Activated T-helper 2 cell treated with anti-CD3 and anti-CD28 coated beads, Interferon-gamma antibody, Interleukin-2, Interleukin-4, amounts not matched to agents 10 μg/mL and 5 μg/mL and 100 μg/mL, durations not matched to agents 14 hours and 24 hours and 36 hours (primary cell): ENCODE data around the gene MAN1A2. TPM values are rescaled to one million over a fixed set of nuclear protein-coding genes. Genes with fewer than 3 reads are reported as not detected.

Experiments used
- DNase-seq: peaks from one replicate; pipeline ENCODE4 v3.0.0; 2021; ENCODE audit warnings: low spot score
- H3K27ac Mint-ChIP-seq: one replicate; pipeline ENCODE4 v1.8.0; 2021; ENCODE audit warnings: mixed read lengths
- H3K27me3 Mint-ChIP-seq: one replicate; pipeline ENCODE4 v1.8.0; 2021; ENCODE audit warnings: low read depth, mixed read lengths
- H3K36me3 Mint-ChIP-seq: one replicate; pipeline ENCODE4 v1.8.0; 2021; ENCODE audit warnings: low read depth, mixed read lengths
- H3K4me1 Mint-ChIP-seq: one replicate; pipeline ENCODE4 v1.8.0; 2021; ENCODE audit warnings: low read depth, mixed read lengths
- H3K4me3 Mint-ChIP-seq: one replicate; pipeline ENCODE4 v1.8.0; 2021; ENCODE audit warnings: low read depth, mild to moderate bottlenecking, moderate library complexity, mixed read lengths
- H3K9me3 Mint-ChIP-seq: one replicate; pipeline ENCODE4 v1.8.0; 2021; ENCODE audit warnings: mixed read lengths
- intact Hi-C: fragments of 100-400 bp; cut with micrococcal nuclease; formaldehyde crosslinking; loops from one replicate; pipeline ENCODE4 v1.15.1; 2023
- total RNA-seq: library from RNA; stranded (reverse); gene quantifications from 2 replicates; pipeline ENCODE4 v1.2.3, GENCODE V29; 2022

MAN1A2 gene
- total RNA-seq, 1 donor from 2014 or later: 27.1 TPM

DNA sequence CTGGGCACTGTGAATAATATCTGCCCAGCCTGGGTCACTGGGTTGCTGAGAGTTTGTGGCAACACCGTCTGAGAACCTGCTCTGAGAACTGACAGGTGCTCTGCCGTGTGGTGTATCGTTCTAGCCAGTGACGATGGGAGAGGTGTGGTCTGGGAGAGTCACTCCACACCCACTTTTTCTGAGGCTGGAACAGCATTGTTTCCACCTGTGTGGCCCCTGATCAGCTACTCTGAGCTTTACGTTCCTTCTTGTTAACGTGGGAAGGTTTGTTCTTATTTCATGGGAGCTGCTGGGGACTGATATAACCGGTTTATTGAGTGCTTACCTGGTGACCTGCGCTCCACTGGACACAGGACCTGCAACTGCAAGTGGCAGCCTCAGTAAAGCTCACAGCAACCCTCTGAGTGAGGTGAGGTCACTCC, 203.8 kb downstream of the MAN1A2 start:
- H3K27ac Mint-ChIP-seq: no peak overlapping the region
- no peaks in the 10 kb centered on the region for H3K9me3 Mint-ChIP-seq
- H3K27me3 Mint-ChIP-seq: peaks cover 11% of the 10 kb centered on the region
- intact Hi-C loops: no loop called here
- DNase-seq: no peak
- no peaks in the 10 kb centered on the region for H3K36me3 Mint-ChIP-seq
- no peak overlapping the region for H3K4me3 Mint-ChIP-seq
- peaks cover 14% of the 10 kb centered on the region for H3K4me1 Mint-ChIP-seq

DNA sequence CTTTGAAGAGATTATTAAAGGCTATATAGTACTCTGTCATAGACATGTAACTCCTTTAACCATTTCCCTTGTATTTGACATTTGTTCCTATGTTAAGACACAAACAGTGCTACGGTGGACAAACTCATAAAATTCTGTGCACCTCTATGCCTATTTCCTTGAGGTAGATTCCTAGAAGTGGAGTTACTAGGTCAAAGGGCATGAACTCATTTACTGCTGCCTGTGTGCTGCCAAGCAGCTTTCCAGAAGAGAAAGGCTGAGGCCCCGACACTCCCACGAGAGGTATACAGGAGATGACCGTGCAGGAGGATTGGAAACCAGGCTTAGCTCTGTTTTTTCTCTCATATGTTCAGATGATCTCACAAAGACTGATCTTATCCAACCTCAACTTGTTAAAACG, 204.2 kb downstream of the MAN1A2 start:
- intact Hi-C loops: no loop called here

DNA sequence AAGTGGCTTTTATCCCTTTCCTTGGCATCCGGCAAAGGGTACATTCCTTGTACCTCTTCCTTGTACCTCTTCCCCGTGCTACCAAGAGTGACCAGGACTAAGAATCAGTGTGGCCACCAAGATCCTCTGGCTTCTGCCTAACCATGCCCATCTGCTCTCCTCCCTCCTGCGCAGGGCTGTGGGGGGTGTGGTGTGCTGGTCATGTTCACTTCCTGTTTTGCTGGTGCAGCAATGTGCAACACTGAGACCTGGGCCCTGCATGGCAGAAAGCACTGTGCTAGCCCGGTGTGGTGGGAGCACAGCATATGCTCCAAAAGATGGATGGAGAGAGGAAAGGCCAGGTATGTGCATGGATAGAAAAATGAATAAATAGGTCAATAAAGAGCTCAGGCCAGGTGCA, 205.3 kb downstream of the MAN1A2 start:
- peaks cover 14% of the 10 kb centered on the region for H3K4me1 Mint-ChIP-seq
- H3K9me3 Mint-ChIP-seq: no peaks in the 10 kb centered on the region
- DNase-seq: no peak
- H3K27me3 Mint-ChIP-seq: peaks cover 11% of the 10 kb centered on the region
- no peak overlapping the region for H3K4me3 Mint-ChIP-seq
- H3K36me3 Mint-ChIP-seq: no peaks in the 10 kb centered on the region
- no peak overlapping the region for H3K27ac Mint-ChIP-seq
- intact Hi-C loops: no loop called here

More for the DNA sequence above, 204.2 kb downstream of the MAN1A2 start:
- H3K27ac Mint-ChIP-seq: no peak overlapping the region
- H3K36me3 Mint-ChIP-seq: no peaks in the 10 kb centered on the region
- H3K27me3 Mint-ChIP-seq: peaks cover 11% of the 10 kb centered on the region
- peaks cover 14% of the 10 kb centered on the region for H3K4me1 Mint-ChIP-seq
- no peak overlapping the region for H3K4me3 Mint-ChIP-seq
- no peak for DNase-seq
- H3K9me3 Mint-ChIP-seq: no peaks in the 10 kb centered on the region

DNA sequence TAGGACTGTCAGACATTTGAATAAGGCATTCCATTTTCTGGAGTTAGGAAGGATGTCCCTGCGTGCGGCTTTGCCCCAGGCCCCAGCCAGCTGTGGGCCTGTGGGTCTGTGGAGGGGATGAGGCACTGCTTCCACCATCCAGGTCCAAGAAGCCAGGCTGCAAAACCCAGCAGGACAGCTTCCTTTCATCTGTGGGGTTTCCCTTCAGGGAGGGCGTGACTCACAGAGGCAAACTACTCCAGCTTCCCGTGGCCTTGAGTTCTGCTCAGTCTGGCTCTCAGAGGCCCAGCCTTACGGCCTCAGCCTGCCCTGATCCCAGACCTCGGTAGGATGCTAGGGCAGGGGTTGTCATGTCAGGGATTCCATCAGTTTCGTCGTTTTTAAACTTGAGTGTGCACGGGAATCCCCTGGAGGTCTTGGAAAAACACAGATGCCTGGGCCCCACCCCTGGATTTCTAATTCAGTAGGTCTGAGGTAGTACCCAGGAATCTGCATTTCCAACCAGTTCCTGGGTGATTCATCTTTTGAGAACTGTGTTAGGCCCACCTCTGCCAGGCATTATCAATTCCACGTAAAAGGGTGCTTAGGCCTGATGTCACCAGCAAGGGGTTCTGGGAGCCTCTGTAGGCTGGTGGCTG, 206.3 kb downstream of the MAN1A2 start:
- no peak overlapping the region for H3K27ac Mint-ChIP-seq
- peaks cover 14% of the 10 kb centered on the region for H3K4me1 Mint-ChIP-seq
- intact Hi-C loops: no loop called here
- H3K9me3 Mint-ChIP-seq: no peaks in the 10 kb centered on the region
- peaks cover 11% of the 10 kb centered on the region for H3K27me3 Mint-ChIP-seq
- no peak overlapping the region for H3K4me3 Mint-ChIP-seq
- H3K36me3 Mint-ChIP-seq: no peaks in the 10 kb centered on the region
- no peak for DNase-seq

DNA sequence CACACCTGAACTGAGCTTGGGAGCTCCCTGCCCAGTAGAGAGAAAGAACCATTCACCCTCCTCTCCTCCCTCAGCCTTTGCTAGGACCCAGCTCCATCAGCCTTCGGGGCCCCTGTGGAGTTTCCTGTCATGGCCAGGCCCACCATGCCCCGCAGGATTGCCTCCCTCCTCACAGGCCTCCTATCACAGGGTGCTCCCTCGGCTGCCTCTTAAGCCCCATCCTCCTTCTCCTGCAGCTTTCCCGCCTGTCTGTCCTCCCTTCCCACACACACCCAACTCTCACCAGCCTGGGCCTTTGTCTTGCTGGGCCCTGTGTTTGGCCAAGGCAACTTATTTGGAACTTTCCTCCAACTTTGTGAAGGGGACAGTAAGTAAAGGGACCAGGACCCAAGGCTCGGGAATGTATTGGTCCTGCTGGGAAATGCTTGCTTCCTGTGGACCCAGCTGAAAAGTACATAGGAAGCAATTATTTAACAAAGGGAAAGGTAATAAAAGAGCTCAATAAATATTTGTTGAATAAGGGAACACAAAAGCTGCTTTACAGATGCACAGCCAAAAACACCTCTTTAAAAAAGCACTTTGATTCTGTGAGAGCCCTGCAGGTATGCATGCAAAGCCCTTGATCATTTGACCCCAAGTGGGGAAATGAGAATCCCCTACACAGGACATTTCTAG, 207.0 kb downstream of the MAN1A2 start:
- no peaks in the 10 kb centered on the region for H3K36me3 Mint-ChIP-seq
- H3K4me1 Mint-ChIP-seq: peaks cover 14% of the 10 kb centered on the region
- DNase-seq: no peak
- no peak overlapping the region for H3K4me3 Mint-ChIP-seq
- intact Hi-C loops: no loop called here
- no peaks in the 10 kb centered on the region for H3K9me3 Mint-ChIP-seq
- H3K27ac Mint-ChIP-seq: no peak overlapping the region
- H3K27me3 Mint-ChIP-seq: peaks cover 10% of the 10 kb centered on the region

DNA sequence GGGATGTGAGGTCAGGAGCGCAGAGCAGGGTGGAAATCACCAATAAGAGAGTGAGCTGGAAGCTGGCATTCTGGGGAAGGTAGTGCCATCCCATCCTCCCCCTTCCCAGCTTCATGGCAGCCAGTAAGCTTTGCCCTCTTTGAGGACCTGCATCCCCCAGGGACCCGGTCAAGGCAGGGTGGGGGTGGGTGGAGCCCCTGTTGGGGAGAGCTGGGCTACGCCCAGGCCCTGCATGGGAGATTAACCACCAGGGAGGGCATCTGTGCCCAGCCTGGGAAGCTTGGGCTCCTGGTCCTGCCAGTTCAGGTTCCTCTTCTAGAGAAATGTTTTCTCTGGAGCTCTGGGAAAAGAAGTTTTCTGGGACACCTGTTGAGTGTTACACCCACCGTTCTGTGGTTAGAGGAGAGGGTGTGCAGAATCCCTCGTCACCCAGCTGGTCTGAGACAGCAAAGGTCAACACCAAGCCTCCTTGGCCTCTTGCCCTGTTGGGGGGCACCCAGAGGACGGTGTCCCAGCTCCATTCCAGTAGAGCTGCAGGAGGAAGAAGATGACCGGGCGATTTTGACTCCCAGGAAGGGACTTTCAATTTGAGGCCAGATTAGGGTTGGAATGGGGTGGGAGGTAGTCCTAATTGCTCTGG, 208.5 kb downstream of the MAN1A2 start:
- Mint-ChIP-seq H3K9me3 (no peaks in the 10 kb centered on the region), H3K27me3 (peaks cover 4% of the 10 kb centered on the region), H3K36me3 (no peaks in the 10 kb centered on the region), H3K4me1 (peaks cover 14% of the 10 kb centered on the region), H3K4me3 (no peak overlapping the region), H3K27ac (no peak overlapping the region)
- intact Hi-C loops: no loop called here
- DNase-seq: no peak

DNA sequence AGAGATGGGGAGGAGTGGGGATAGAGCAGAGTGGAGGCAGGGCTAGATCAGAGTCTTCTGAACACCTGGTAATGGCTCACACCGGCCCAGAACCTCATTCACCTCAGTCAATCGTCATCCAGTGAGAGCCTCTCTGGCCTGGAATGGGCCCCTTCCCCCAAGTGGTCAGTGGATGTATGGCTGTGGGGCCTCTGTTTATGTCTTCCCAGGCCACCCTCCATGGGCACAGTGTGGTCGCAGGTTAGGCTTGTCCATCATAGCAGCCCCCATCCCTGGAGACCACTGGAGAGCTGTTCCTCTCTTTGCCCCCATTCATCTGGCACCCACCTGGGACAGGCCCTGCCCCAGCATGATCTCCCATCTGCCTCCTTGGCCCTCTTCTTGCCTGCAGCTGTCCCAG, 209.0 kb downstream of the MAN1A2 start:
- Mint-ChIP-seq H3K27ac (no peak overlapping the region), H3K36me3 (no peaks in the 10 kb centered on the region), H3K4me1 (peaks cover 14% of the 10 kb centered on the region), H3K4me3 (no peak overlapping the region), H3K9me3 (no peaks in the 10 kb centered on the region), H3K27me3 (peaks cover 3% of the 10 kb centered on the region)
- intact Hi-C loops: no loop called here
- no peak for DNase-seq

DNA sequence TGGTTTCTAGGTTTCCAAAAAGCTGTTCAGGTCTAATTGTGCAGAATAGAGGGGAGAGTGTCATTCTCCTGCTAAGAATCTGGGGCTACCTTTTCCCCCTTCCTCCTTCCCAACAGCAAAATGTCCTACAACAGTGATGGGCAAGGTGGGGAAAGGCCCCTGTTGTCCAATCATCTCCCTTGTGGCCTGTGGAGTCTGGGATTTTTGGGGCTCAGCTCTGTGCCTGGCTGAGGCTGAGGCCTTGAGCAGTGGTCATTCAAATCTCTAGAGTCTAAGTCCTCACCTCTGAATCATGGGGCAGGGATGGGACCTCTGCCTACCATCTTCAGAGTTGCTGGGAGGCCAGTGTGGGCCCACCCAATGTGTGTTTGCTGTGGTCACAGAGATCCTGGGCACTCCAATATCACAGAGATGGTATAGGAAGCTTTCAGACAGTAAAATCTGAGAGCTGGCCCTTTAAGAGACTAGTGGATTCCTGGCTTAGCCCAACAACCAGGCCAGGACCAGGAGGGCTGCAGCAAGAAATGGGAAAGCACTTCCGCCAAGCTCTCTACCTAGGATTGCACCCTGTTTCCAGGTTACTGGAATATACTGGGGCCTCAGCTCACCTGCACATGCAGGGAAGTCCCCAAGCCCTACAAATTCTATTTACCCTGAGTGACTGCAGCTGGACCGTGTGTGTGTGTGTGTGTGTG, 210.1 kb downstream of the MAN1A2 start:
- intact Hi-C loops: no loop called here
- Mint-ChIP-seq H3K27me3 (no peaks in the 10 kb centered on the region), H3K4me3 (no peak overlapping the region), H3K9me3 (no peaks in the 10 kb centered on the region), H3K36me3 (no peaks in the 10 kb centered on the region), H3K4me1 (peaks cover 8% of the 10 kb centered on the region), H3K27ac (no peak overlapping the region)
- no peak for DNase-seq

DNA sequence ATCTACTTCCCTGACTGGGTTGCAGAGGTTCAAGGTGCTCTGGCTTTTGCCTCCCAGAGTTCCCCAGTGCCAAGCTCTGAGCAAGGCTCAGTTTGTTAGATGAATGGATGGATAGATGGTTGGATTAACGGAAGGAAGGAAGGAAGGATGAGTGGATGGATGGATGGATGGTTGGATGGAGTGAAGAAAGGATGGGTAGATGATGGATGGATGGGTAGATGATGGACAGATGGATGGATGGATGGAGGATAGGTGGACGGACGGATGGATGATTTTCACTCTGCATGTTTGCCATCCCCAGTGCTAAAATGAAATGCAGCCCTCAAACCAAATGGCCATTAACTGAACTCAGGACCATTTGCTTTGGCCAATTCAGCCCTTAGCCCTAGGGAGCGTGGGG, 211.2 kb downstream of the MAN1A2 start:
- Mint-ChIP-seq H3K27me3 (no peaks in the 10 kb centered on the region), H3K36me3 (no peaks in the 10 kb centered on the region), H3K27ac (no peak overlapping the region), H3K4me1 (no peaks in the 10 kb centered on the region), H3K4me3 (no peak overlapping the region), H3K9me3 (no peaks in the 10 kb centered on the region)
- intact Hi-C loops: no loop called here
- DNase-seq: no peak

Other genes starting within 250 kb of the MAN1A2 start
- 1.5 and 1.8 TPM in 2 replicates for gene TRIM45, start 245.7 kb upstream of the MAN1A2 start, total RNA-seq
- gene VTCN1, start 156.5 kb upstream of the MAN1A2 start, total RNA-seq: not detected in 2 replicates
- gene TENT5C, start 238.6 kb downstream of the MAN1A2 start, total RNA-seq: 11.2 and 11.6 TPM in 2 replicates